GM23338 (cell line): ENCODE data around the gene RAC3. TPM values are rescaled to one million over a fixed set of nuclear protein-coding genes. Genes with fewer than 3 reads are reported as not detected.

Experiments
- ATAC-seq: fragments of 200-7000 bp; cut with Tn5 transposase; 3 replicates; pipeline ENCODE4 v1.9.1; 2020
- DNase-seq: peaks from one replicate; pipeline ENCODE4 v3.0.0-alpha.2; 2015; ENCODE audit warnings: low spot score
- H2AFZ ChIP-seq: fragments of 200-600 bp; sonication (generic); 2 replicates; pipeline ENCODE4 v1.8.0; 2016; ENCODE audit warnings: antibody characterized with exemption, mild to moderate bottlenecking, moderate library complexity
- H3F3A ChIP-seq: fragments of 200-600 bp; sonication (generic); replicated peaks from 2 replicates; pipeline ENCODE4 v1.8.0; 2017; ENCODE audit warnings: antibody characterized with exemption, mixed run types, low read depth
- H3K27ac ChIP-seq: fragments of 200-600 bp; sonication (generic); 2 replicates; pipeline ENCODE4 v1.6.1; 2016; ENCODE audit warnings: low read depth
- H3K27me3 ChIP-seq: fragments of 200-600 bp; sonication (generic); 2 replicates; pipeline ENCODE4 v1.8.0; 2016; ENCODE audit warnings: mild to moderate bottlenecking, mixed run types, moderate library complexity; ENCODE audit not compliant: insufficient read depth
- H3K36me3 ChIP-seq: fragments of 200-600 bp; sonication (generic); 2 replicates; pipeline ENCODE4 v1.8.0; 2016; ENCODE audit warnings: mild to moderate bottlenecking; ENCODE audit not compliant: insufficient read depth
- H3K4me1 ChIP-seq: fragments of 200-600 bp; sonication (generic); 2 replicates; pipeline ENCODE4 v1.8.0; 2016; ENCODE audit warnings: mild to moderate bottlenecking, moderate library complexity; ENCODE audit not compliant: insufficient read depth
- H3K4me2 ChIP-seq: fragments of 200-600 bp; sonication (generic); 2 replicates; pipeline ENCODE4 v1.7.1; 2017; ENCODE audit warnings: mixed run types
- H3K4me3 ChIP-seq: fragments of 200-600 bp; sonication (generic); 2 replicates; pipeline ENCODE4 v1.6.1; 2016; ENCODE audit warnings: mixed run types
- H3K79me2 ChIP-seq: fragments of 200-600 bp; sonication (generic); replicated peaks from 2 replicates; pipeline ENCODE4 v1.8.0; 2017; ENCODE audit warnings: mild to moderate bottlenecking; ENCODE audit not compliant: insufficient read depth
- H3K9me2 ChIP-seq: fragments of 200-600 bp; sonication (generic); 2 replicates; pipeline ENCODE4 v1.8.0; 2017; ENCODE audit not compliant: insufficient read depth
- H4K20me1 ChIP-seq: fragments of 200-600 bp; sonication (generic); replicated peaks from 2 replicates; pipeline ENCODE4 v1.8.0; 2017; ENCODE audit warnings: mild to moderate bottlenecking; ENCODE audit not compliant: insufficient read depth
- H3K27ac Mint-ChIP-seq: 2 replicates; pipeline ENCODE4 v1.8.0; 2020; ENCODE audit warnings: inconsistent platforms, mild to moderate bottlenecking, moderate library complexity, mixed read lengths
- H3K27me3 Mint-ChIP-seq: 3 replicates; pipeline ENCODE4 v1.8.0; 2022; ENCODE audit warnings: low read depth, mild to moderate bottlenecking, moderate library complexity, mixed read lengths, inconsistent platforms; ENCODE audit not compliant: insufficient read depth, poor library complexity
- H3K36me3 Mint-ChIP-seq: 3 replicates; pipeline ENCODE4 v1.8.0; 2021; ENCODE audit warnings: low read depth, mild to moderate bottlenecking, inconsistent platforms, moderate library complexity, mixed read lengths
- H3K4me1 Mint-ChIP-seq: 3 replicates; pipeline ENCODE4 v1.8.0; 2020; ENCODE audit warnings: mild to moderate bottlenecking, inconsistent platforms, mixed read lengths
- H3K4me3 Mint-ChIP-seq: 3 replicates; pipeline ENCODE4 v1.8.0; 2021; ENCODE audit warnings: moderate library complexity, mild to moderate bottlenecking, inconsistent platforms, mixed read lengths
- H3K9me3 Mint-ChIP-seq: 3 replicates; pipeline ENCODE4 v1.8.0; 2020; ENCODE audit warnings: moderate library complexity, mild to moderate bottlenecking, inconsistent platforms, mixed read lengths
- EZH2 ChIP-seq: fragments of 200-600 bp; sonication (generic); IDR thresholded peaks from one replicate; pipeline ENCODE4 v1.8.0; 2017; ENCODE audit warnings: antibody characterized with exemption, mild to moderate bottlenecking, low read depth; ENCODE audit not compliant: unreplicated experiment
- POLR2AphosphoS5 ChIP-seq: IDR thresholded peaks from 2 replicates; pipeline ENCODE4 v1.6.1; 2016; ENCODE audit warnings: antibody characterized with exemption, low read depth
- STAT1 ChIP-seq: IDR thresholded peaks from one replicate; pipeline ENCODE4 v1.6.1; 2016; ENCODE audit warnings: antibody characterized with exemption; ENCODE audit not compliant: unreplicated experiment
- ZNF331 ChIP-seq: fragments of 250-450 bp; sonication (Bioruptor Pico); IDR thresholded peaks from 2 replicates; pipeline ENCODE4 v1.5.0; 2020; ENCODE audit warnings: low read depth, mild to moderate bottlenecking, moderate library complexity
- polyA plus RNA-seq: library from polyadenylated mRNA; unstranded; fragments of >200 nt; fragmentation: Nextera tagmentation; extraction: Ambion mirVana; gene quantifications from 2 replicates; pipeline ENCODE4 v1.2.1, GENCODE V29; 2016
- total RNA-seq: library from RNA; depleted of rRNA; stranded (reverse); fragments of >200 nt; shearing (Covaris generic); gene quantifications from 2 replicates; pipeline ENCODE4 v1.2.3, GENCODE V29; 2014
- TF ChIP-seq, protein P1 (sequence below): fragments of 250-450 bp; sonication (Bioruptor Pico); IDR thresholded peaks from 2 replicates; pipeline ENCODE4 v1.5.0; 2020; ENCODE audit warnings: mild to moderate bottlenecking, moderate library complexity
- TF ChIP-seq, protein P2 (sequence below): IDR thresholded peaks from one replicate; pipeline ENCODE4 v1.6.1; 2018; ENCODE audit warnings: antibody characterized with exemption; ENCODE audit not compliant: unreplicated experiment

Gene RAC3
- total and polyA plus RNA-seq, 2 experiments from 2014 or later = 31.5 to 293 TPM

DNA sequence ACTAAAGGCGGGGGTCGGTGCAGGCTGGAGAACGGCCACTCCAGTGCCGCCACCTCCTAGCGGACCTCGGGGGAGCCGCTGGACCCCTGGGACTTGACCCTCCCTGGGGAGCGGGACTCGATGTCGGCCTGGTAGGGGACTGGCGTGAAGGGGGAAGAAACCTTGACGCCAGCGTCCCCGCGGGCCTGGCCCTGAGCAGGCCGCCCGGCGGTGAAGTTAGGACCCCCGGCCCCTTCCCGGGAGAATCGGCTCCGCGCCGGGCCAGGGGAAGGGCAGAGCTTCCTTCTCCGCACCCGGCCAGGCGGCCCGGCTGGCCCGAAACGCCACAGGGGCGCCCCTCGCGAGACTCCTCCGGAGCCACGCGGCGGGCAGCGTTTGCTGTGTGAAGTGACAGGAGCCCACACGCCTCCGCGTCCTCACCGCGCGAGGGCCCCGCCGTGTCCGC, 33.7 kb downstream of the RAC3 start:
- Histone ChIP-seq H3K79me2 (no peaks in the 10 kb centered on the region), H3K4me1 (no peaks in the 10 kb centered on the region), H4K20me1 (no peaks in the 10 kb centered on the region), H3K4me3 (peak overlapping the region; percentile 77), H3K27me3 (no peaks in the 10 kb centered on the region), H3K27ac (no peak overlapping the region), H3F3A (0 out of 2 replicates have a peak, but pooled peaks cover 4% of the 10 kb centered on the region), H2AFZ (no peak overlapping the region), H3K36me3 (no peaks in the 10 kb centered on the region), H3K9me2 (no peaks in the 10 kb centered on the region), H3K4me2 (peak overlapping the region; percentile 88)
- H3K4me1 Mint-ChIP-seq = peaks cover 4% of the 10 kb centered on the region; the same call in 2 of the 3 replicates
- TF ChIP-seq EZH2 (no peak), STAT1 (no peak), ZNF331 (no peak), POLR2AphosphoS5 (no peak)
- TF ChIP-seq, protein P1, sequence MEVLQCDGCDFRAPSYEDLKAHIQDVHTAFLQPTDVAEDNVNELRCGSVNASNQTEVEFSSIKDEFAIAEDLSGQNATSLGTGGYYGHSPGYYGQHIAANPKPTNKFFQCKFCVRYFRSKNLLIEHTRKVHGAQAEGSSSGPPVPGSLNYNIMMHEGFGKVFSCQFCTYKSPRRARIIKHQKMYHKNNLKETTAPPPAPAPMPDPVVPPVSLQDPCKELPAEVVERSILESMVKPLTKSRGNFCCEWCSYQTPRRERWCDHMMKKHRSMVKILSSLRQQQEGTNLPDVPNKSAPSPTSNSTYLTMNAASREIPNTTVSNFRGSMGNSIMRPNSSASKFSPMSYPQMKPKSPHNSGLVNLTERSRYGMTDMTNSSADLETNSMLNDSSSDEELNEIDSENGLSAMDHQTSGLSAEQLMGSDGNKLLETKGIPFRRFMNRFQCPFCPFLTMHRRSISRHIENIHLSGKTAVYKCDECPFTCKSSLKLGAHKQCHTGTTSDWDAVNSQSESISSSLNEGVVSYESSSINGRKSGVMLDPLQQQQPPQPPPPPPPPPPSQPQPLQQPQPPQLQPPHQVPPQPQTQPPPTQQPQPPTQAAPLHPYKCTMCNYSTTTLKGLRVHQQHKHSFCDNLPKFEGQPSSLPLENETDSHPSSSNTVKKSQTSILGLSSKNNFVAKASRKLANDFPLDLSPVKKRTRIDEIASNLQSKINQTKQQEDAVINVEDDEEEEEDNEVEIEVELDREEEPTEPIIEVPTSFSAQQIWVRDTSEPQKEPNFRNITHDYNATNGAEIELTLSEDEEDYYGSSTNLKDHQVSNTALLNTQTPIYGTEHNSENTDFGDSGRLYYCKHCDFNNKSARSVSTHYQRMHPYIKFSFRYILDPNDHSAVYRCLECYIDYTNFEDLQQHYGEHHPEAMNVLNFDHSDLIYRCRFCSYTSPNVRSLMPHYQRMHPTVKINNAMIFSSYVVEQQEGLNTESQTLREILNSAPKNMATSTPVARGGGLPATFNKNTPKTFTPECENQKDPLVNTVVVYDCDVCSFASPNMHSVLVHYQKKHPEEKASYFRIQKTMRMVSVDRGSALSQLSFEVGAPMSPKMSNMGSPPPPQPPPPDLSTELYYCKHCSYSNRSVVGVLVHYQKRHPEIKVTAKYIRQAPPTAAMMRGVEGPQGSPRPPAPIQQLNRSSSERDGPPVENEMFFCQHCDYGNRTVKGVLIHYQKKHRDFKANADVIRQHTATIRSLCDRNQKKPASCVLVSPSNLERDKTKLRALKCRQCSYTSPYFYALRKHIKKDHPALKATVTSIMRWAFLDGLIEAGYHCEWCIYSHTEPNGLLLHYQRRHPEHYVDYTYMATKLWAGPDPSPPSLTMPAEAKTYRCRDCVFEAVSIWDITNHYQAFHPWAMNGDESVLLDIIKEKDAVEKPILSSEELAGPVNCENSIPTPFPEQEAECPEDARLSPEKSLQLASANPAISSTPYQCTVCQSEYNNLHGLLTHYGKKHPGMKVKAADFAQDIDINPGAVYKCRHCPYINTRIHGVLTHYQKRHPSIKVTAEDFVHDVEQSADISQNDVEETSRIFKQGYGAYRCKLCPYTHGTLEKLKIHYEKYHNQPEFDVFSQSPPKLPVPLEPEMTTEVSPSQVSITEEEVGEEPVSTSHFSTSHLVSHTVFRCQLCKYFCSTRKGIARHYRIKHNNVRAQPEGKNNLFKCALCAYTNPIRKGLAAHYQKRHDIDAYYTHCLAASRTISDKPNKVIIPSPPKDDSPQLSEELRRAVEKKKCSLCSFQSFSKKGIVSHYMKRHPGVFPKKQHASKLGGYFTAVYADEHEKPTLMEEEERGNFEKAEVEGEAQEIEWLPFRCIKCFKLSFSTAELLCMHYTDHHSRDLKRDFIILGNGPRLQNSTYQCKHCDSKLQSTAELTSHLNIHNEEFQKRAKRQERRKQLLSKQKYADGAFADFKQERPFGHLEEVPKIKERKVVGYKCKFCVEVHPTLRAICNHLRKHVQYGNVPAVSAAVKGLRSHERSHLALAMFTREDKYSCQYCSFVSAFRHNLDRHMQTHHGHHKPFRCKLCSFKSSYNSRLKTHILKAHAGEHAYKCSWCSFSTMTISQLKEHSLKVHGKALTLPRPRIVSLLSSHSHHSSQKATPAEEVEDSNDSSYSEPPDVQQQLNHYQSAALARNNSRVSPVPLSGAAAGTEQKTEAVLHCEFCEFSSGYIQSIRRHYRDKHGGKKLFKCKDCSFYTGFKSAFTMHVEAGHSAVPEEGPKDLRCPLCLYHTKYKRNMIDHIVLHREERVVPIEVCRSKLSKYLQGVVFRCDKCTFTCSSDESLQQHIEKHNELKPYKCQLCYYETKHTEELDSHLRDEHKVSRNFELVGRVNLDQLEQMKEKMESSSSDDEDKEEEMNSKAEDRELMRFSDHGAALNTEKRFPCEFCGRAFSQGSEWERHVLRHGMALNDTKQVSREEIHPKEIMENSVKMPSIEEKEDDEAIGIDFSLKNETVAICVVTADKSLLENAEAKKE = no peak
- TF ChIP-seq, protein P2, sequence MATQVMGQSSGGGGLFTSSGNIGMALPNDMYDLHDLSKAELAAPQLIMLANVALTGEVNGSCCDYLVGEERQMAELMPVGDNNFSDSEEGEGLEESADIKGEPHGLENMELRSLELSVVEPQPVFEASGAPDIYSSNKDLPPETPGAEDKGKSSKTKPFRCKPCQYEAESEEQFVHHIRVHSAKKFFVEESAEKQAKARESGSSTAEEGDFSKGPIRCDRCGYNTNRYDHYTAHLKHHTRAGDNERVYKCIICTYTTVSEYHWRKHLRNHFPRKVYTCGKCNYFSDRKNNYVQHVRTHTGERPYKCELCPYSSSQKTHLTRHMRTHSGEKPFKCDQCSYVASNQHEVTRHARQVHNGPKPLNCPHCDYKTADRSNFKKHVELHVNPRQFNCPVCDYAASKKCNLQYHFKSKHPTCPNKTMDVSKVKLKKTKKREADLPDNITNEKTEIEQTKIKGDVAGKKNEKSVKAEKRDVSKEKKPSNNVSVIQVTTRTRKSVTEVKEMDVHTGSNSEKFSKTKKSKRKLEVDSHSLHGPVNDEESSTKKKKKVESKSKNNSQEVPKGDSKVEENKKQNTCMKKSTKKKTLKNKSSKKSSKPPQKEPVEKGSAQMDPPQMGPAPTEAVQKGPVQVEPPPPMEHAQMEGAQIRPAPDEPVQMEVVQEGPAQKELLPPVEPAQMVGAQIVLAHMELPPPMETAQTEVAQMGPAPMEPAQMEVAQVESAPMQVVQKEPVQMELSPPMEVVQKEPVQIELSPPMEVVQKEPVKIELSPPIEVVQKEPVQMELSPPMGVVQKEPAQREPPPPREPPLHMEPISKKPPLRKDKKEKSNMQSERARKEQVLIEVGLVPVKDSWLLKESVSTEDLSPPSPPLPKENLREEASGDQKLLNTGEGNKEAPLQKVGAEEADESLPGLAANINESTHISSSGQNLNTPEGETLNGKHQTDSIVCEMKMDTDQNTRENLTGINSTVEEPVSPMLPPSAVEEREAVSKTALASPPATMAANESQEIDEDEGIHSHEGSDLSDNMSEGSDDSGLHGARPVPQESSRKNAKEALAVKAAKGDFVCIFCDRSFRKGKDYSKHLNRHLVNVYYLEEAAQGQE = no peak
- DNase-seq (peak; percentile 20), ATAC-seq (peak; percentile 6)
- H3K27me3 Mint-ChIP-seq = peaks cover 4% of the 10 kb centered on the region
- H3K27ac Mint-ChIP-seq = no peak overlapping the region
- H3K9me3 Mint-ChIP-seq = no peaks in the 10 kb centered on the region
- peak overlapping the region; percentile 72 for H3K4me3 Mint-ChIP-seq
- H3K36me3 Mint-ChIP-seq = peaks cover 2% of the 10 kb centered on the region
